Tibial nerve (tissue), 4 donors: ENCODE results near the gene CFDP1.
"Not testable (repeated sequence)": the region's sequence is repeated elsewhere in the genome, so short reads cannot be mapped to it uniquely, and the experiment has no call there.

ENCODE experiments used
- CTCF ChIP-seq, 5 experiments: fragments of 200-600 bp in 3 of 5; fragments of 450-650 bp in 2 of 5; sonication (generic) in 3 of 5; IDR thresholded peaks; one replicate each; pipeline ENCODE4 v1.5.1; 2016 to 2019; ENCODE audit warnings: antibody characterized with exemption in 5 of 5, mild to moderate bottlenecking in 3 of 5, moderate library complexity in 2 of 5
- EP300 ChIP-seq, 2 donors: sonication (generic); formaldehyde crosslinking; IDR thresholded peaks; one replicate each; pipeline ENCODE4 v1.6.1; 2017; ENCODE audit warnings: antibody characterized with exemption in 2 of 2, mild to moderate bottlenecking in 1 of 2
- POLR2A ChIP-seq, 2 donors: fragments of 450-650 bp; IDR thresholded peaks; one replicate each; pipeline ENCODE4 v1.6.1; 2017; ENCODE audit warnings: antibody characterized with exemption in 2 of 2, mild to moderate bottlenecking in 2 of 2, moderate library complexity in 2 of 2

GRCh38 chr16:75456486-75456885 is 23.2 kb upstream of the CFDP1 start:
- TF ChIP-seq CTCF, POLR2A, EP300 (IDR thresholded peaks at IDR 0.05): not testable (repeated sequence)
